ENCODE data around the gene MYL11.

Gene MYL11

DNA sequence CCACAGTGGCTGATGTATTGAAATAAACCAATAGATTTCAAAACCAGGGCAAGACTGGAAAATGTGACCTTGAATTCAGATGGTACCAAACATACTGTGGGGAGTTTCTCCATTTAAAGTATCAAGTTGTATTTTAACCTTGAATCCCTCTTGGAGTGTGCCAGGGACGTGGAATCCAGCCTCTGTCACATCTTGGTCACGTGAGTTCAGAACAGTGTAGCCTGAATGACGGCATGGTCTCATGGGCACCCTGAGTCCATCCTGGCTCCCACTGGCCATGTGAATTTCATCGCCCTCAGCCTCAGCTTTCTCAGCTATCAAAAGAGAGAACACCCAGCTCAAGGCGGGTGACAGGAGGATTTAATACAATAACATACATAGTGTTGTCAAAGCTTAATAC, 39.6 kb downstream of the MYL11 start:
- DNase-seq (no peak), ATAC-seq (no peak)
- Mint-ChIP-seq H3K4me3 (no peak overlapping the region), H3K27ac (no peak overlapping the region), H3K4me1 (peaks cover 58% of the 10 kb centered on the region), H3K9me3 (no peaks in the 10 kb centered on the region), H3K27me3 (no peaks in the 10 kb centered on the region)

DNA sequence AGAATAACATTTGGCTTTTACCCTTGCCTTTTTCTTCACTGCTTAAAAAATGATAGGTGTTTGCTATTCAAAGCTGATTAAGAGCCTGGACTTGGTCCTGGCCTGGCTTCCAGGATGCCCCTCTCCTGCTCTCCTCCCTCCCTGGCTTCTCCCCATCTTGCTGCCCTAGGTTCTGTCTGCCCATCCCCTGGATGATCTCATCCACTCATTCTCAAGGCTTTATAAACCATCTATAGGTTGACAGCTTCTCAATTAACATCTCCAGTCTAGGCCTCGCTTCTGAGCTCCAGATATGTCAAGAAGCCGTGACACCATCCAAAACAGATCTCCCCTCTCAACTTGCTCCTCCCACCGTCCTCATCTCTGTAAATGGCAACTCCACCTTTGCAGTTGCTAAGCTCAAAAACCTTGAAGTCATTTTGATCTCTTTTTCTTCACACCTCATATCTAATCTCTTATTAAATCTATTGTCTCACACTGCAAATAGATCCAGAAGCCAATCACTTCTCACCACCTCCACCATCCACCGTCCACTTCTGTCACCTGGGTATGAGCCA, 41.5 kb downstream of the MYL11 start:
- DNase-seq (no peak), ATAC-seq (no peak)
- H3K4me3 Mint-ChIP-seq: no peak overlapping the region
- H3K27ac Mint-ChIP-seq: no peak overlapping the region
- H3K9me3 Mint-ChIP-seq: no peaks in the 10 kb centered on the region
- H3K4me1 Mint-ChIP-seq: peaks cover 51% of the 10 kb centered on the region
- H3K27me3 Mint-ChIP-seq: no peaks in the 10 kb centered on the region

DNA sequence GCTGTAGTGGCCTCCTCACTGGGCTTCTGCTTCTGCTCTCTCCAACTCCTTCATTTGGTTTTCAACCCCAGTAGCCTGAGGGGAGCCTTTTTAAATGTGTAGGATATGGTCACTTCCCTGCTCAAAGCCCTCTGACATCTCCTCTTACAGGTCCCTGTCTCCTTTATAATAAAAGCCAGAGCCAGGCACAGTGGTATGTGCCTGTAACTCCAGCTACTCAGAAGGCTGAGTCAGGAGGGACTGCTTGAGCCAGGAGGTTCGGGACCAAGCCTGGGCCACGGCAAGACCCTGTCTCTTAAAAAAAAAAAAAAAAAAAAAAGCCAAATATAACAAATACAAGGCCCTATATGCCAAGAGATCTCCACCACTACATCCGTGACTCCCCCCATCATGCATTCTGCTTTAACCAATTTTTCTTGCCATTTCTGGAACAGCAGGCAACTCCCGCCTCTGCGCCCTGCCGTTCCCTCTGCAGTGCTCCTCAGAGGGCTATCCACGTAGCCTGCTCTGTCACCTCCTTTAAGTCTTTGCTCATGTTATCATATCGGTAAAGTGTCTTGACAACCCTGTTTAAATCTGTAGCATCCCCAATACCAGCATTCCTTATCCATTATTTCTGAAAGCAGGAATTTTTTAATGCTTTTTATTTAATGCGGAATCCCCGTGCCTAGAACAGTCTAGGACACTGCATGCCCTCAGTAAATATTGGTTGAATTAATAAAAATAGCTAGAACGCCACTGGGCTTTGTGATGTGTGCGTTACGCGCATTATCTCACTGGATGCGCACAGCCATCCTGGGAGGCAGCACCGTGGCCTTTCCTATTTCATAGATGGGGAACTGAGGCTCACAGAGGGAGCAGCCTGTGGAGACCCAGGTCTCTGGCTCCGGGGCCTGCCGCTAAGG, 42.3 kb downstream of the MYL11 start:
- DNase-seq: no peak
- peak overlapping the region; percentile 11 to 65 for H3K4me3 Mint-ChIP-seq
- no peak for ATAC-seq
- no peaks in the 10 kb centered on the region for H3K27me3 Mint-ChIP-seq
- H3K27ac Mint-ChIP-seq: no peak overlapping the region
- no peaks in the 10 kb centered on the region for H3K9me3 Mint-ChIP-seq
- peaks cover 48% of the 10 kb centered on the region for H3K4me1 Mint-ChIP-seq

DNA sequence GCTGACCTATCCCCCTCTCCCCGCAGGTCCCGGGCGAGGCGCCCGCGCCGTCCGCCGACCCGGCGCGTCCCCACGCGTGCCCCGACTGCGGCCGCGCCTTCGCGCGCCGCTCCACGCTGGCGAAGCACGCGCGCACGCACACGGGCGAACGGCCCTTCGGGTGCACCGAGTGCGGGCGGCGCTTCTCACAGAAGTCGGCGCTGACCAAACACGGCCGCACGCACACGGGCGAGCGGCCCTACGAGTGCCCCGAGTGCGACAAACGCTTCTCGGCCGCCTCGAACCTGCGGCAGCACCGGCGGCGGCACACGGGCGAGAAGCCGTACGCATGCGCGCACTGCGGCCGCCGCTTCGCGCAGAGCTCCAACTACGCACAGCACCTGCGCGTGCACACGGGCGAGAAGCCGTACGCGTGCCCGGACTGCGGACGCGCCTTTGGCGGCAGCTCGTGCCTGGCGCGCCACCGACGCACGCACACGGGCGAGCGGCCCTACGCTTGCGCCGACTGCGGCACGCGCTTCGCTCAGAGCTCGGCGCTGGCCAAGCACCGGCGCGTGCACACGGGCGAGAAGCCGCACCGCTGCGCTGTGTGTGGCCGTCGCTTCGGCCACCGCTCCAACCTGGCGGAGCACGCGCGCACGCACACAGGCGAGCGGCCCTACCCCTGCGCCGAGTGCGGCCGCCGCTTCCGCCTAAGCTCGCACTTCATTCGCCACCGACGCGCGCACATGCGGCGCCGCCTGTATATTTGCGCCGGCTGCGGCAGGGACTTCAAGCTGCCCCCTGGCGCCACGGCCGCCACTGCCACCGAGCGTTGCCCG, 43.1 kb downstream of the MYL11 start:
- no peak overlapping the region for H3K27ac Mint-ChIP-seq
- H3K4me3 Mint-ChIP-seq: peak overlapping the region; percentile 56 to 74
- DNase-seq (peak; percentile 87 to 92), ATAC-seq (peak; percentile 96)
- no peaks in the 10 kb centered on the region for H3K9me3 Mint-ChIP-seq
- no peaks in the 10 kb centered on the region for H3K27me3 Mint-ChIP-seq
- H3K4me1 Mint-ChIP-seq: peaks cover 41% of the 10 kb centered on the region

DNA sequence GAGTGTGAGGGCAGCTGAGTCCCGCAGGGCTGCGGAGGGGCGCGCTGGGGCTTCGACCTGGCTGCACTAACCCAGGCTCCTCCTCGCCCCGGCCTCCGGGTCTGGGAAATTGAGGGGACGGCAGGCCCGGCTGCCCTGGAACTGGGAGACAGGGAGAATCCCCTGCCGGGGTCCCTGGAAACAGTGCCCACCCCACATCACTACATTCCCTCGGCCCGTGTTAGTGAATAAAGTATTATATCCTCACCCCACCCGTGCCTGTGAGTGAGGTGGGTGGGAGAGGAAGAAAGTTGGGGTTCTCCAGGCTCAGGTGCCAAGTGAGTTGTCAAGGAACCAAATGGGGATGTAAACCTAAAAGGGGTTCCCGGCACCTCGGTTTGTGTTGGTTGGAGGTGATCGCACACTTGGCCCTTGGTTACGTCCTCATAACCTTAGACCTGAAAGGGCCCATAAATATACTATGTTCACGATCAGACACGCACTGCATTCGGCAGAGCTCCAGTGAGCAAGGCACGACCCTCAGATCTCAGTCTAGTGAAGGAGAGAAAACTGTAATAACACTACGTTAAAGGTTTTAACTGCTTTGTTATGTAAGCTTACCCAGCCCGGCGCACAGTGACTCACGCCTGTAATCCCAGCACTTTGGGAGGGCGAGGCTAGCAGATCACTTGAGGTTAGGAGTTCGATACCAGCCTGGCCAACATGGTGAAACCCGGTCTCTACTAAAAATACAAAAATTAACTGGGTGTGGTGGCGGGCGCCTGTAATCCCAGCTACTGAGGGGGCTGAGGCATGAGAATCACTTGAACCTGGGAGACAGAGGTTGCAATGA, 44.0 kb downstream of the MYL11 start:
- Mint-ChIP-seq H3K4me3 (peak overlapping the region; percentile 27 to 74), H3K27ac (peak overlapping the region in 1 of 2 donors; percentile 26), H3K9me3 (no peaks in the 10 kb centered on the region), H3K4me1 (peaks cover 38% of the 10 kb centered on the region), H3K27me3 (no peaks in the 10 kb centered on the region)
- ATAC-seq (no peak), DNase-seq (no peak)

DNA sequence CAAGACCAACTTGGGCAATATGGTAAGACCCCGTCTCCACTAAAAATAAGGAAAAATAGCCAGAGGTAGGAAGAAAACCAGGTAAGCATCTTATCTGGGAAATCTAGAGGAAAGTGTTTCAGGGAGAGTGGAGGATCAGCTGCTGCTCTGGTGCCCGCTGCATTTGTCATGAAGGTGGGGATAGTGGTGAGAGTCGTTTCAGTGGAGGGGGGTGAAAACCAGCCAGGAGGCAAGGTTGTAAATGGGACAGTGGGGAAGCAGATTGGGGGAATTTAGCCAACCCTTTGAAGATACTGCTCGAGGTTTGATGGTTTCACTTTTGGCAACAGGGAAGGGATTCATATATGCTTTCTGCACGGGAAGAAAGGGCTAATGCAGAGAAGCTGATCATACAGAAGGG, 46.4 kb downstream of the MYL11 start:
- ATAC-seq: no peak
- Mint-ChIP-seq H3K9me3 (no peaks in the 10 kb centered on the region), H3K27me3 (no peaks in the 10 kb centered on the region), H3K4me1 (peaks cover 29% of the 10 kb centered on the region), H3K27ac (peak overlapping the region in 1 of 2 donors; percentile 29), H3K4me3 (no peak overlapping the region)
- no peak for DNase-seq
